RKO (cell line): Measurements from ENCODE around the gene COL18A1.
"Not testable (repeated sequence)": the region's sequence is repeated elsewhere in the genome, so short reads cannot be mapped to it uniquely, and the experiment has no call there.

Experiments used
- DNase-seq: peaks from one replicate; pipeline ENCODE4 v3.0.0-alpha.2; 2016; ENCODE audit warnings: low spot score

Gene COL18A1

DNA sequence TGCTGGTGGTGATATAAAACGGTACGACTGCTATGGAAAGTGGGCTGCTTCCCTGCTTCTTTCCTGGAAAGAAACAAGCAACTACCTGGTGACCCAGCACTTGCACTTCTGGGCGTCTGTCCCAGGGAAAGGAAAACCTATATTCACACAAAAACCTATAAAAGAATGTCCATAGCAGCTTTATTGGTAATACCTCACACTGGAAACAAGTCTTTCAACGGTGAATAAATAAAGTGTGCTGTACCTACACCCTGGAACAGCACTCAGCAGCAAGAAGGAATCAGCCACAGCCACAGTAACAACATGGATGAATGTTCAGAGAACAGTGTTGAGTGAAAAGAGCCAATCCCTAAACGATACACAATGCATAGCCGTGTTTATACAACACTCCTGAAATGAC lies 117.4 kb downstream of the COL18A1 start:
- no peak for DNase-seq

DNA sequence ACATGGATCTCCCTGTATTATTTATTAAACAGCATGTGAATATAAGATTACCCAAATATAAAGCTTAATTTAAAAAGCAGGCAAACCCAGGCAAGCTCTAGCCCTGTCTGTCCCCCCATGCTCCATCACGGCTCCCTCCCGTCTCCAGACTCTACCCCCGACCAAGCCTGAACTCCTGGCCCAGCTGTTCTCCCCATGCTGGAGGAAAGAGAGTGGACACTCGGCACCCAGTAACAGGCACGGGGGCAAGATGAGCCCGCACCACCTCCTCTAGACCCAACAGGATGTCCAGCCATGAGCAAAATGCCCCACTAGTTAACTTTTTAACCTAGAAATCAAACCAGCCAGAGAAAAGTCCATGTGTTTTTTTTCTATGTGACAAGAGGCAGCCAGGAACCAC lies 118.0 kb downstream of the COL18A1 start:
- DNase-seq: no peak

DNA sequence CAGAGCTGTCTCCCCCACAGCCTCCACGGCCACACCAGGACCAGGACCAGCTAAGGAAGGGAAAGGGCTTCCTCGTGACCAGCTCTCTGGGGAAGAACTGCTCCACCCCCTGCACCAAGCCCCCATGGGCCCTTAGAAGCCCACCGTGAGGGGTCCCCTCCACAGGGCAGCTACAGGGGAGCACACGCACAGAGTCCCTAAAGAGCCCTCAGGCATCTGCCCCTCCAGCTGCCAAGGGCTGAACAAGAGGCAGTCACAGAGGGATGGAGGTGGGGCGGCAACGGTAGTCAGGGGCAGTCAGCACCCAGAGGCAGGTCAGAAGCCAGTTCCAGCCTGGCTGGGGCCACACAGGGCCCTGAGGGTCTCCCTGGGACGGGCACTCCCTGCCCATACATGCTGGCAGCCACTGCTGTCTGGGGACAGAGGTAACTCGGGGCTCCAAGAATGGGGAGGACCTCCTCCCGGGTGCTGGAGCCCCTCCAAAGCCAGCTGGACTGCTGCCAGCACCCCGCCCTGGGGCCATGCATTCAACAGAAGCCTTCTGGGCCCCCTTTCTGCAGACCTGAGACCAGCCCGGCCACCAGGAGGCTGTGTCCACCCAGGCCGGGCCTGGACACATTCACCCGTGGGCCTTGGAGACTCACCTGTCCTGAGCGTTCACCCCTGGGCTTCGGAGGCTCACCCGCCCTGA lies 118.6 kb downstream of the COL18A1 start:
- no peak for DNase-seq

DNA sequence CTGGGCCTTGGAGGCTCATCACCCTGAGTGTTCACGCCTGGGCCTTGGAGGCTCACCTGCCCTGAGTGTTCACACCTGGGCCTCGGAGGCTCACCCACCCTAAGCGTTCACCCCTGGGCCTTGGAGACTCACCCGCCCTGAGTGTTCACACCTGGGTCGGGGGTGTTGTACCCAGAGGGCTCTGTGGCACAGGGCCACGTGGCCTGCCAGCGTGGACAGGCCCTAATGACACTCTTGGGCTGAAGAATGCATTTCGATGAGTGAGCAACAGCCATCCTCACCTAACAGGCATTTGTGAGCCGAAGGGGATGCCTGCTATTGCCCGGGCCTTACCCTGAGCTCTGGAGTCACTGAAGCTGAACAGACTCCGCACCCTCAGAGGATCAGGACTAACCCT lies 119.8 kb downstream of the COL18A1 start:
- DNase-seq: no peak

DNA sequence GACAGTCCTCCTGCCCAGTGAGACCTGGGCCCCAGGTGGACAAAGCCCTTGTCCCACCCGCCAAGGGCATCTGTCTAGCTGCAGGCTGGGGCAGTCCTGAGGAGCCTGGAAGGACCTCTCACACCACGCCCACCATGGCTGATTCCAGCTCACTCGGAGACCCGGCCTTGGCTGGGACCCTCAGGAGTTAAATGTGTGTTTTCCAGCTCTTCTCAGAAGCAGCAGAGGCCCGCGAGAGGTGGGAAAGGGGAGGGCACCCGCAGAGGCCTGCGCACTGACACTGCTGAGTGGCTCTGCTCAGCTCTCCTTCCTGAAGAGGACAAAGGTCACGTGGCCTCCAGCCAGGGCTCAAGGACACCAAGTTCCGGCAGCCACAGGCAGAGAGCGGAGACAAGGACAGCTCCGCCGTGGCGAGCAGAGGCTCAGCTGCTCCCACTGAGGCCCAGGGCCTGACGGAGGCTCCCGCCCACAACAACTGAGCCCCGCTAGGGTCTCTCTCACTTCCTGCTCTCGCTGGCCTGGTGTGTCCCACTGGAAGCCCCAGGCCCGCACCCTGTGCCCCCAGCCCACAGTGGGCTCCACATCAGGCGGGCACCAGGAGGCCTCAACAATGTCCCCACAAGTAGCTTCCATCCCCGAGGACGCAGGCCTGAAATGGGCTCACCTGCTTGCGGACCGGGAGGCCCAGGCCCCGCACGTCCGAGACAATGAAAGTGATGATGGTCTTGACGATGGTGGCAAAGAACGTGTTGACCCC lies 120.4 kb downstream of the COL18A1 start:
- DNase-seq: no peak

DNA sequence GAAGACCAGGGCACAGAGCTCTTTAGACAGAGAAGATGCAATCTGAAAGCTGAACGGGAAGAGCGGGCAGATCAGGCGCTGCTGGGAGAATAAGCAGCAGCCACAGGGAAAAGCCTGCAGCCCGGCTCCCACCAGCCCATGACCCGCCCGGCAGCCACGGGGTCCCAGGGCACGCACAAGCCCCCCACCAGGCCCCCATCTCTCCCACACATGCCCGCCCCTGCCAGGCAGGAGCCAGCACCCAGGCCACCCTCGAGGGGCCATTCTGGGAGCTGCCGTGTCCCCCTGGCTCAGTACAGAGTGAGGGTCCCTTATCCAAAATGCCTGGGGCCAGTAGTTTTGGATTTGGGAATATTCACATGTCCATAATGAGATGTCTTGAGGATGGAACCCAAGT lies 120.9 kb downstream of the COL18A1 start:
- DNase-seq: no peak

DNA sequence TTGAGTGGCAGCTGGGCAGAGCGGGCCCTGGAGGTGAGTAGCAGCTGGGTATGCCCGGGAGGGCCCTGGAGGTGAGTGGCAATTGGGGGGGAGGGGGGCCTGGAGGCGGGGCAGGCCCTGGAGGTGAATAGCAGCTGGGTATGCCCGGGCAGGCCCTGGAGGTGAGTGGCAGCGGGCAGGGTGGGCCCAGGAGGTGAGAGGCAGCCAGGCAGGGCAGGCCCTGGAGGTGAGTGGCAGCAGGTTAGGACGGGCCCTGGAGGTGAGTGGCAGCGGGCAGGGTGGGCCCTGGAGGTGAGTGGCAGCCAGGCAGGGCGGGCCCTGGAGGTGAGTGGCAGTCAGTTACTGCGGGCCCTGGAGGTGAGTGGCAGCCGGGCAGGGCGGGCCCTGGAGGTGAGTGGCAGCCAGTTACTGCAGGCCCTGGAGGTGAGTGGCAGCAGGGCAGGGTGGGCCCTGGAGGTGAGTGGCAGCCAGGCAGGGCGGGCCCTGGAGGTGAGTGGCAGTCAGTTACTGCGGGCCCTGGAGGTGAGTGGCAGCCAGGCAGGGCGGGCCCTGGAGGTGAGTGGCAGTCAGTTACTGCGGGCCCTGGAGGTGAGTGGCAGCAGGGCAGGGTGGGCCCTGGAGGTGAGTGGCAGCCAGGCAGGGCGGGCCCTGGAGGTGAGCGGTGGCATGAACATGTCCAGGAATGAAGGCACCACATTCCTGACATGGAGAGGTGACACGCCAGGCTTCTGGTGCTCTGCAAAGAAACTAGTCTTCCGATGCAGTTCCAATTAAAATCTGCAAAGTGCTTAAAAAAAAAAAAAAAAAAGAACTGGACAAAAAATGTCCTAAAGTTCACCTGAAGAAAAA lies 122.4 kb downstream of the COL18A1 start:
- DNase-seq: not testable (repeated sequence)

DNA sequence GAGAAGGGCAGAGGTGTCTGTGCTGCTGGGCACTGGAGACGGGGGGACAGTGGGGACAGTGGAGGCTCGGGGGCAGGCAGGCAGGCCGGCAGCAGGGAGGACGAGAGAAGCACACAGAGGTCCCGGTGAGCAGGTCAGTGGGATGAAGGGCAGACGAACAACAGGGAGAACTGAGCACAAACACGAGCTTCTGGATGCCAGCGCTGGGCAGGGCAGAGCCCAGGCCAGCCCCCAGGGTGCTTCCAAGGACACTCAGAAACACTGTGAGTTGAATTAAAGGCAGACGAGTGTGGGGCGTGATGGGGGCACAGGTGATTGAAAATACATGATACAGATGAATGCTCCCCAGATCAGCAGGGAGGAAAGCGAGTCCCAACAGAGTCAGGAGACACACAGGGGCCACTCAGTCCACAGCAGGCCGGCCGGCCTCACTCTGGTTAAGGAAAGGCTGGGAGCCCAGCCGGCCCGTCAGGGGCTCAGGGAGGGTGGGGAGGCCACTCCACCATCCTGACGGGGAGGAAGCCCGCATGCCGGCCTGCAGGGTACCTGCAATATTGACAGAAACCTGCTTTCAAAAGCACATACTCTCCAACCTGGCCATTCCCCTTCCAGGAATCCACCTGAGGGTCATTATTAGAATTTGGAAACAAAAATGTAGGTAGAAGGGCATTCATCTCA lies 123.2 kb downstream of the COL18A1 start:
- no peak for DNase-seq

DNA sequence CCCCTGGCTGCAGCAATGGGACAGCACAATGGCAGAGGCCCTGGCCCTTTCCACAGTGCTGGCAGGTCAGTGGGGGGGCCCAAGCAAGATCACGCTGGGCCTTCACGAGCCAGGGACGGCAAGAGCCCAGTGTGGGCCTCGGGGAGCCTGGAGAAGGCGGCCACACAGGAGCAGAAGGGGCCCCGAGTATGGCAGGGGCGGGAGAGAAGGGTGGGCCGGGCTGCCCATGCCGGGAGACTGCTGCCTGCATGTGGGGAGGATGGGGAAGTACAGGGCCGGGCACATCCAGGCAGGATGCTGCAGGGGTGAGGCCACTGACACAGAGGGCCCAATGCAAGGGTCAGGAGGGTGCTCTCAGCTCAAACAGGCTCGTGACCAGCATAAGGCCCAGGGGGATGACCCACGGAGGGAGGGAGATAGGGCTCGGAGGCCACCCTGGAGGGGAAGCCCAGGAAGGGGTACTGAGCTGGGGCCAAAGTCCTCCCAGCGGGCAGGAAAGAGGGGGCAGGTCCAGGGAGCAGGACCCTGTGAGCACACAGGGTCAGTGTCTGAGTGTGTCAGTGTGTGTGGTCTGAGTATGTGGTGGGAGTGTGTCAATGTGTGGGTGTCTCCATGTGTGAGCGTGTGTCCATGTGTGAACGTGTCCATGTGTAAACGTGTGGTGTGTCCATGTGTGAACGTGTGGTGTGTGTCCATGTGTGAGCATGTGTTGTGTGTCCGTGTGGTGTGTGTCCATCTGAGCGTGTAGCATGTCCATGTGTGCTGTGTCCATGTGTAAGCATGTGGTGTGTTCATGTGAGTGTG lies 124.2 kb downstream of the COL18A1 start:
- DNase-seq: no peak

DNA sequence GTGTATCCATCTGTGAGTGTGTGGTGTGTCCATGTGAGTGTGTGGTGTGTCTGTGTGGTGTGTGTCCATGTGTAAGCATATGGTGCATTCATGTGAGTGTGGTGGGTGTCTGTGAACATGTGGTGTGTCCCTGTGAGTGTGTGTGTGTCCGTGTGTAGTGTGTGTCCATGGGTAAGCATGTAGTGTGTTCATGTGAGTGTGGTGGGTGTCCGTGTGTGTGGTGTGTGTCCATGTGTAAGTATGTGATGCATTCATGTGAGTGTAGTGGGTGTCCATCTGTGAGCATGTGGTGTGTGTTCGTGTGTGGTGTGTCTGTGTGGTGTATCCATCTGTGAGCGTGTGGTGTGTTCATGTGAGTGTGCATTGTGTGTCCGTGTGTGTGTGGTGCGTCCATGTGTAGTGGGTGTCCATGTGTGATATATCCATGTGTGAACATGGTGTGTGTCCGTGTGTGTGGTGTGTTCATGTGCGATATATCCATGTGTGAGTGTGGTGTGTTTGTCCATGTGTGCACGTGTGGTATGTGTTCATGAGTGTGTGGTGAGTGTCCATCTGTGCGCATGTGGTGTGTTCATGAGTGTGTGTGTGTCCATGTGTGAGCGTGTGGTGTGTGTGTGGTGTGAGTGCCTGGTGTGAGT lies 124.9 kb downstream of the COL18A1 start:
- DNase-seq: no peak

DNA sequence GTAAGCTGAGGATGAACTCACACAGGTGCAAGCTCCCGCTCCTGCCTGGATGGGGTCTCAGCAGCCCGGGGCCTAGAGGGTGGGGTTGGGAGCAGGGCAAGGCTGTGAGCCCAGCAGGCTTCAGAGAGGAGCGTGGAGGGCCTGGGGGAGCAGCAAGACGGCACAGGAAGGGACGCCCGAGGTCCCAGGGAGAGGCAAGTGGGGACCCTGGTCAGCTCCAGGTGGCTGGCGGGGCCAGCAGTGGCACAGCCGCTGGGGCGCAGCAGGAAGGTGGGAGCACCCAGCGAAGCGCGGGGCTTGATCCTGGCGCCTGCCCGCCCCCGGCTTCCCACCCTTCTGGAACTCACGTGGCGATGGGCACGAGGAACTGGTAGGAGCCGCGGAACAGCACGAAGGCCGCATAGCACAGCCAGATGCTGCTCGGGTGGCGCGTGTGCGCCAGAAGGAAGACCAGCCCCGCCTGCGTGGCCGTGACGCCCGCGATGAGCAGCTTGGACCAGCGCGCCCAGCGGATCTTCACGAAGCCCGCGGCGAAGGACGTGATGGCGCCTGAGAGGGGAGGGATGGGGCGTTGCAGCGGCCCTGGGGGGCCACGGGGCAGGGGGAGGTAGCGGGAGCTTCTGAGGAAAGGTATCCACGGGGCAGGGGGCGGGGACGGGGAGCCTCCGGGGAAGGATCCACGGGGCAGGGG lies 125.6 kb downstream of the COL18A1 start:
- no peak for DNase-seq

DNA sequence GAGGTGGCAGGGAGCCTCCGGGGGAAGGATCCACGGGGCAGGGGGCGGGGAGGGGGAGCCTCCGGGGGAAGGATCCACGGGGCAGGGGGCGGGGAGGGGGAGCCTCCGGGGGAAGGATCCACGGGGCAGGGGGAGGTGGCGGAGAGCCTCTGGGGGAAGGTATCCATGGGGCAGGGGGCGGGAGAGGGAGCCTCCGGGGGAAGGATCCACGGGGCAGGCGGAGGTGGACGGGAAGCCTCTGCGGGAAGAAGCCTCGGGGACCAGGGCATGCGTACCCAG lies 126.1 kb downstream of the COL18A1 start:
- not testable (repeated sequence) for DNase-seq

DNA sequence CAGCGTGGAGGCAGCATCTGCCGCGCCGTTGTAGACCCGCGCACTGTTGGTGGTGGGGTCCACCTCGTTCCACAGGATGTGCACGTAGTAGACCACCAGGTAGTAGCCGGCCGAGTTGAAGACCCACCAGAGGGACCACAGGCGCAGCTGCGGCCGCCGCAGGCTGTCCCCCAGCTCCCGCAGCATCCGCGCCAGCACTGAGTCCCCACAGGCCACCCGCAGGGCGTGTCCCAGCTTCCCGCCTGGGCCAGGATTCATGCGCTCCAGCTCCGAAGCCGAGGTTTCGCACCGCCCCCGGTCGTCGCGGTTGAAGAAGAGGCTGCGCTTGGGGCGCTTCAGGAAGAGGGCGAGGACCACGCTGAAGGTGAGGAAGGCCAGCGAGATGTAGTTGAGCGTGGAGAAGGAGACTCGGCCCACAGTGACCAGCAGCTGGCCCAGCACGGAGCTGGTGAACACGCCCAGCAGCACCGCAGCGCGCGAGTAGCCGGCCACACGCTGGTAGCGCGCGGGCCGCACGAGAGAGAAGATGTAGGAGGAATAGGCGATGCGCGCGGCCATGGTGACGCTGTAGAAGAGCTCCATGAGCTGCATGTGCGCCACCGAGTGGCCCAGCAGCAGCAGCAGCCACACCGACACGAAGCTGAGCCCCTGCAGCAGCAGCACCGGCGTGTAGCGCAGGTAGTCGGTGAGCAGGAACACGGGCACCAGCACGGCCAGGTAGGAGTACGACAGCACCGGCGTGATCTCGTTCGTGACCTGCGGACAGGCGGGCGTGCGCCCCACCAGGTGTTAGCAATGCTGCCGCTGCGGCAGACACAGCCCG lies 126.6 kb downstream of the COL18A1 start:
- no peak for DNase-seq

DNA sequence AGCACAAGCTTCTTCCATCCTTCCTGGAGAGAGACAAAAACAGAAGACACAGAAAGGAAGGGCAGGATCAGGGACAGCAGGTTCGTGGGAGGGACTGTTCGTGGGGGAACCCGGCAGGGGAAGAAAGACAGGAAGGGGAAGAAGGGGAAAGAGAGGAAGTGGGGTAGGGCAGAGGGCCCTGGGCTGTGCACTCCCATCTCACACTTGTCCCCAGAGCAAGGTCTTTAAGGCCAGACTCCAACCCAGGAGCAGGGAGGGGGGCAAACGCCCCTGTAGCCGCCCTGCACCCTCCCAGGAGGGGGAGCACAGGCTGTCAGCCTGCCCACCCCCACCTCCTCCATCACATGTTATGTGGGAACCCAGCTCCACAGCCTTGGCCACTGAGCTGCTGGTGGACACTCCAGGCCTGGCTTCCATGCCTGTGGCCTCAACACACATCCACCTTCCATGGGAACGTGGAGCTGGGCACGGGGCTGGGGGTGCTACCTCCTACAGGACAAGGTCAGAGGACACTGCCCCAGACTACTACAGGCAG lies 127.9 kb downstream of the COL18A1 start:
- DNase-seq: no peak

DNA sequence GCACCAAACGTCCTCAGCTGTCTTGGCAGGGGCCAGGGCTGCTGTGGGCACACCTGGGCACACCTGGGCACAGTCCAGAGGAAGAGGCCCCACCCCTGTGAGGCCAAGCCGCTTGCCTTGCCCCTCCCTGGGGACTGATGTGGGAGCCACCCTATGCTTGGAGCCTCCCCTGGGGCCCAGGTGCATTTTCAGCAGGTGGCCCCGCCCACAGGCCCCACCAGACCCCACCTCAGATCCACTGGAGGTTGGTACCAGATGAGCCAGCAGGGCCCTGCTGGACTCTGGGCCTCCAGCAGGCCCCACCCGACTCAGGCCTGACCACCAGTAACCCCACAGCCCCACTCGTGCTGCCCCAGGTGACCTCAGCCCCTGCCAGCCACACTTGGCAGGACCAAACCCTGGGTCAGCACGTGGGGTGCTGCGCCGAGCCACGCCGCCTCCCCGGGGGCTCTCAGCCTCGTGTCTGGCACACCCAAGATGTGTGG lies 128.4 kb downstream of the COL18A1 start:
- no peak for DNase-seq

DNA sequence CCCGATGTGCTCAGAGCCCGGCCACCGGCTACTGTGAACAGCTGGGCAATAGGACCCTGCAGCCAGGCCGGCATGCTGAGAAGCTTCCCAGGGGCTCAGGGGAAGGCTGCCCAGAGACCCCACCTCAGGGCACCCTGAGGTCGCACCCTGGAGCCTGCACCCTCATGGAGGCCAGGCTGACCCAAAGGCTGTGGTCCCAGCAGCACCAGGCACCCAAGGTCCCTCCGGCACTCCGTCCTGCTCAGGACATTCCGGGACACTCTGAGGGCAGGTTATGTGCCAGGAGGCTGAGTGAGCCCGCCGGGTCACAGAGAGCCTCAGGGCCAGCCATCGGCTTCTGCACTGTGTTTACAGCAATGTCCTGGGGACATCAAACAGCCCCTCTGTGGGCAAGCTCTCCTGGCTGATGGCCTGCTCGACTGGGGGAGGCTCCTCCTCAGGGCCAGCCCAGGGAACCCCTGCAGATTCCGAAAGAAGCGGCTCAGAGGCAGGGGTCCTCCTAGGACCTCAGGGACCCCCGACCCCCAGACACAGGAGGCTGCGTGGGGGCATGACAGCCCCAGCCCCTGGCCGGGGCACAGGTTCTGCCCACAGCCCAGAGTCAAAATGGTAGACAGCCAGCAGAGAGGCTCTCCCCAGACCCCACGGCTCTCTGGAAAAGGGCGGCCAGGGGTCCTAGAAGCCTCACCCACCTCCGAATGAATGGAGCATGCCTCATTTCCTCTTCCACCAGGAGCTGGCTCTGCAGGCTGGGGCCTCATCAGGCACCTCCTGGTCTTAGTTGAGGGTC lies 129.1 kb downstream of the COL18A1 start:
- DNase-seq: no peak

DNA sequence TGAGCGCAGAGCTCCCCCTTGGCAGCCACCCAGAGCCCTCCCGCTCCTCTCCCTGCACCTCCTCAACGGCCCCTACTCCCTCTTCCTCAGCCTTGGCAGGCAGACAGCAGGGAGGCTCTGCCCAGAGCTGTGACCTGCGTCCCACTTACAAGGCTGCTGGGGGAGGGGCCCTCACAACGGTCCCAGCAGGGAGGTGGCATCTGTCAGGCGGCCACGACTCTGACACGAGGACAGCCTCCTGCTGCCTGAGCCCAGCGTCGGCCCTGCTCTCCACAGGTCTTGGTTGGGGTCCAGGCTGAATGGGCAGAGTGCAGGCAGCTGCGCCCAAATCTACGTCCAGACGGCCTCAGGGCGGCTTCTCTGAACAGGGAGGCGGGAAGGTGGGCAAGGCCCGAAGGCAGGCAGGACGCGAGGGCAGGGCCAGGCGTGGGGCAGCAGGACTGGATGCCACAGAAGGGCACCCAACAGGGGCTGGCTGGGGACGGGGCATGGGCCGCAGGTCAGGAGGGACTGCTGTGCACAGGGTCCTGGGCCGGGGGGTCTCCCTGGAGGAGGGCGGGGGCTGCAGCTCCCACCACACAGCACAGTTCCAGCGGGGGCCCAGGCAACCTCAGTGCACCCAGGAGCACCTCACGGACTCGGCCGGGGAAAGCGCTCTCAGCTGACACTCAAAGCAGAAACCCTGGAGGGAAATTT lies 129.8 kb downstream of the COL18A1 start:
- no peak for DNase-seq
